ENCODE results near the gene SMLR1. TPM values are rescaled to one million over a fixed set of nuclear protein-coding genes. Genes with fewer than 3 reads are reported as not detected.

The SMLR1 gene
- total RNA-seq, 1 experiment from 2014 or later: not detected

- Histone ChIP-seq H3K9me2 (ENCODE audit: insufficient read depth) (no peaks in the 10 kb centered on the region), H3K27me3 (ENCODE audit: insufficient read depth, low read depth) (no peaks in the 10 kb centered on the region), H3K9me3 (ENCODE audit: insufficient read depth, low read depth) (no peaks in the 10 kb centered on the region), H3K79me2 (ENCODE audit: low read depth) (no peaks in the 10 kb centered on the region), H3K4me2 (no peak overlapping the region), H3K4me3 (no peak overlapping the region), H3K4me1 (replicated peaks; ENCODE audit: insufficient read depth) (no peaks in the 10 kb centered on the region), H3F3A (ENCODE audit: insufficient read depth, low read depth) (no peaks in the 10 kb centered on the region), H2AFZ (no peak overlapping the region), H3K36me3 (ENCODE audit: low read depth) (no peaks in the 10 kb centered on the region), H4K20me1 (ENCODE audit: insufficient read depth) (no peaks in the 10 kb centered on the region), H3K27ac (no peak overlapping the region)
- no peak for DNase-seq
- intact Hi-C loops (cut with micrococcal nuclease; ENCODE audit: unreplicated experiment): no loop called here
- ChIA-PET POLR2A (ENCODE audit: unreplicated experiment) (no interaction called here), CTCF (no interaction called here)
- no TSS peak for BruUV-seq (replicated peaks)
- no peak for TF ChIP-seq CTCF (conservative IDR thresholded peaks at IDR 0.05)
Measured at GRCh38 chr6:130825772-130826441, 1.3 kb upstream of the SMLR1 start.

GRCh38 chr6:130826442-130827246 lies 562 bp upstream of the SMLR1 start:
- Histone ChIP-seq H3K27ac (no peak overlapping the region), H3F3A (ENCODE audit: insufficient read depth, low read depth) (no peaks in the 10 kb centered on the region), H3K4me3 (no peak overlapping the region), H3K9me2 (ENCODE audit: insufficient read depth) (no peaks in the 10 kb centered on the region), H3K4me1 (replicated peaks; ENCODE audit: insufficient read depth) (no peaks in the 10 kb centered on the region), H4K20me1 (ENCODE audit: insufficient read depth) (no peaks in the 10 kb centered on the region), H3K36me3 (ENCODE audit: low read depth) (no peaks in the 10 kb centered on the region), H2AFZ (no peak overlapping the region), H3K4me2 (no peak overlapping the region), H3K27me3 (ENCODE audit: insufficient read depth, low read depth) (no peaks in the 10 kb centered on the region), H3K9me3 (ENCODE audit: insufficient read depth, low read depth) (no peaks in the 10 kb centered on the region), H3K79me2 (ENCODE audit: low read depth) (no peaks in the 10 kb centered on the region)
- TF ChIP-seq CTCF (conservative IDR thresholded peaks at IDR 0.05) (no peak), EZH2 (IDR thresholded peaks at IDR 0.05; ENCODE audit: low read depth) (no peak)
- intact Hi-C loops (cut with micrococcal nuclease; ENCODE audit: unreplicated experiment): no loop called here
- no peak for DNase-seq
- POLR2A ChIA-PET (ENCODE audit: unreplicated experiment): no interaction called here
- CTCF ChIA-PET: no interaction called here
- no TSS peak for BruUV-seq (replicated peaks)

GRCh38 chr6:130829333-130829910 lies 2.2 kb downstream of the SMLR1 start:
- intact Hi-C loops (cut with micrococcal nuclease; ENCODE audit: unreplicated experiment): no loop called here
- Histone ChIP-seq H2AFZ (no peak overlapping the region), H3K4me1 (replicated peaks; ENCODE audit: insufficient read depth) (no peaks in the 10 kb centered on the region), H3K79me2 (ENCODE audit: low read depth) (no peaks in the 10 kb centered on the region), H3K36me3 (ENCODE audit: low read depth) (no peaks in the 10 kb centered on the region), H3K27ac (no peak overlapping the region), H3K9me2 (ENCODE audit: insufficient read depth) (no peaks in the 10 kb centered on the region), H4K20me1 (ENCODE audit: insufficient read depth) (no peaks in the 10 kb centered on the region), H3K9me3 (ENCODE audit: insufficient read depth, low read depth) (no peaks in the 10 kb centered on the region), H3K27me3 (ENCODE audit: insufficient read depth, low read depth) (no peaks in the 10 kb centered on the region), H3K4me2 (no peak overlapping the region), H3F3A (ENCODE audit: insufficient read depth, low read depth) (no peaks in the 10 kb centered on the region), H3K4me3 (no peak overlapping the region)
- ChIA-PET POLR2A (ENCODE audit: unreplicated experiment) (no interaction called here), CTCF (no interaction called here)
- DNase-seq: no peak
- TF ChIP-seq EZH2 (IDR thresholded peaks at IDR 0.05; ENCODE audit: low read depth) (no peak), CTCF (conservative IDR thresholded peaks at IDR 0.05) (no peak)
- no TSS peak for BruUV-seq (replicated peaks)
